Testis (tissue), 3 donors: ENCODE data around the gene PTDSS2. TPM values are rescaled to one million over a fixed set of nuclear protein-coding genes. Genes with fewer than 3 reads are reported as not detected.

Experiments used
- DNase-seq: peaks from one replicate; pipeline ENCODE4 v3.0.0-alpha.2; 2019
- H3K27ac ChIP-seq, 2 donors: fragments of 200-600 bp; sonication (generic); one replicate each; pipeline ENCODE4 v1.5.1; 2019
- H3K27me3 ChIP-seq: fragments of 200-600 bp; sonication (generic); one replicate; pipeline ENCODE4 v1.5.1; 2019
- H3K36me3 ChIP-seq: fragments of 200-600 bp; sonication (generic); one replicate; pipeline ENCODE4 v1.5.1; 2017; ENCODE audit warnings: low read depth; ENCODE audit errors: missing control alignments
- H3K4me1 ChIP-seq: fragments of 200-600 bp; sonication (generic); one replicate; pipeline ENCODE4 v1.5.1; 2019
- H3K4me3 ChIP-seq, 2 donors: fragments of 200-600 bp; sonication (generic); one replicate each; pipeline ENCODE4 v1.5.1; 2017 to 2019
- H3K9me3 ChIP-seq: fragments of 200-600 bp; sonication (generic); one replicate; pipeline ENCODE4 v1.5.1; 2017
- CTCF ChIP-seq, 3 experiments: fragments of 450-650 bp in 2 of 3; fragments of 200-600 bp in 1 of 3; sonication (generic) in 1 of 3; IDR thresholded peaks; one replicate each; pipeline ENCODE4 v1.5.1; 2016 to 2019; ENCODE audit warnings: antibody characterized with exemption in 3 of 3, mild to moderate bottlenecking in 2 of 3, moderate library complexity in 1 of 3
- POLR2A ChIP-seq: fragments of 450-650 bp; IDR thresholded peaks from one replicate; pipeline ENCODE4 v1.6.1; 2017; ENCODE audit warnings: antibody characterized with exemption, mild to moderate bottlenecking, moderate library complexity
- whole genome bisulfite sequencing, 2 donors: methylation state at CpG; one replicate each; pipeline ENCODE4 v1.1.5; 2018; 5-methylcytosine and 5-hydroxymethylcytosine counted together
- intact Hi-C: fragments of 100-400 bp; cut with DNase I; formaldehyde crosslinking; loops from one replicate; pipeline ENCODE4 v1.15.1; 2023; ENCODE audit warnings: low total_unique reads
- polyA plus RNA-seq: library from polyadenylated mRNA; stranded (reverse); fragments of 350-450 nt; fragmentation: Illumina TruSeq; extraction: RNeasy Lipid Tissue Mini Kit (QIAGEN cat#74804); gene quantifications from one replicate; pipeline ENCODE4 v1.2.3, GENCODE V29; 2014; ENCODE audit warnings: low read depth, low replicate concordance; ENCODE audit not compliant: insufficient read depth
- total RNA-seq, 2 donors: library from RNA; depleted of rRNA; stranded (reverse); fragments of >200 nt; gene quantifications; one replicate each; pipeline ENCODE4 v1.2.3, GENCODE V29; 2016

PTDSS2 gene
- total and polyA plus RNA-seq, 3 donors from 2014 or later: 107 to 160 (median 116) TPM

DNA sequence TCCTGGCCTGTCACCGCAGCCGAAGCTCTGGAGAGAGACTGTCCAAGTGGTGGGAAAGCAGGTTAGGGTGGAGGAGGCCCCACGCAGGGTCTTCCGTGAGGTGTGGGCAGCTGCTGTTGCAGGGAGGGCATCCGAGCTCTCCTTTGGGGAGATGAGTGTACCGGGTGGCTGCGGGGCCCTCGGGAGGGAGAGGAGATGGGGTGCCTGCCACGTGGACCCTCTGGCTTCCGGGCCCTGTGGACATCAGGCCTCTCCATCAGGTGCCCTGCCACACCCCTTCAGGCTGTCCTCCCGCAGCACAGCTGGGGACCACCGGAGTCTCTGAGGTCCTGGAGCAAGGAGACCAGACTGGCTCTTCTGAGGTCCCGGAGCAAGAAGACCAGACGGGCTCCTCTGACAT lies 1.7 kb downstream of the PTDSS2 start:
- TF ChIP-seq CTCF (IDR thresholded peaks at IDR 0.05): no peak
- no peak for TF ChIP-seq POLR2A
- intact Hi-C loops: no loop called here
- Histone ChIP-seq H3K4me3 (no peak overlapping the region), H3K36me3 (no peaks in the 10 kb centered on the region), H3K27ac (no peak overlapping the region), H3K9me3 (no peaks in the 10 kb centered on the region), H3K27me3 (no peaks in the 10 kb centered on the region), H3K4me1 (peaks cover 20% of the 10 kb centered on the region)
- 81 to 83% methylated on average over 10 to 14 of the region's 14 CpGs for WGBS, 2 donors
- no peak for DNase-seq

- H3K36me3 ChIP-seq: no peaks in the 10 kb centered on the region
- no peak for DNase-seq
- no peaks in the 10 kb centered on the region for H3K9me3 ChIP-seq
- no peaks in the 10 kb centered on the region for H3K27me3 ChIP-seq
- no peak overlapping the region for H3K4me3 ChIP-seq
- peaks cover 20% of the 10 kb centered on the region for H3K4me1 ChIP-seq
- 77 to 91% methylated on average over 8 to 12 of the region's 12 CpGs for WGBS, 2 donors
- TF ChIP-seq POLR2A: no peak
- TF ChIP-seq CTCF (IDR thresholded peaks at IDR 0.05): no peak
- intact Hi-C loops: no loop called here
- no peak overlapping the region for H3K27ac ChIP-seq
Measured at GRCh38 chr11:452203-452744, 2.2 kb downstream of the PTDSS2 start.

- DNase-seq: no peak
- no peak for TF ChIP-seq POLR2A
- no peak for TF ChIP-seq CTCF (IDR thresholded peaks at IDR 0.05)
- intact Hi-C loops: no loop called here
- H3K9me3 ChIP-seq: no peaks in the 10 kb centered on the region
- WGBS, 2 donors: 88 to 89% methylated on average over 19 of the region's 19 CpGs
- no peaks in the 10 kb centered on the region for H3K36me3 ChIP-seq
- no peaks in the 10 kb centered on the region for H3K27me3 ChIP-seq
- H3K4me3 ChIP-seq: no peak overlapping the region
- H3K4me1 ChIP-seq: peaks cover 16% of the 10 kb centered on the region
- H3K27ac ChIP-seq: no peak overlapping the region
Measured at GRCh38 chr11:452916-453527, 2.9 kb downstream of the PTDSS2 start.

GRCh38 chr11:453564-453963 lies 3.5 kb downstream of the PTDSS2 start:
- no peaks in the 10 kb centered on the region for H3K27me3 ChIP-seq
- H3K9me3 ChIP-seq: no peaks in the 10 kb centered on the region
- H3K4me1 ChIP-seq: peaks cover 13% of the 10 kb centered on the region
- intact Hi-C loops: no loop called here
- 95% methylated on average over 13 of the region's 13 CpGs for WGBS, 2 donors
- DNase-seq: no peak
- no peak overlapping the region for H3K4me3 ChIP-seq
- no peak overlapping the region for H3K27ac ChIP-seq
- TF ChIP-seq POLR2A (no peak), CTCF (IDR thresholded peaks at IDR 0.05) (no peak)
- H3K36me3 ChIP-seq: no peaks in the 10 kb centered on the region

GRCh38 chr11:454043-454442 lies 4.0 kb downstream of the PTDSS2 start:
- H3K27ac ChIP-seq: no peak overlapping the region
- intact Hi-C loops: no loop called here
- no peaks in the 10 kb centered on the region for H3K36me3 ChIP-seq
- no peak overlapping the region for H3K4me3 ChIP-seq
- DNase-seq: no peak
- no peak for TF ChIP-seq CTCF (IDR thresholded peaks at IDR 0.05)
- no peak for TF ChIP-seq POLR2A
- no peaks in the 10 kb centered on the region for H3K27me3 ChIP-seq
- peaks cover 8% of the 10 kb centered on the region for H3K4me1 ChIP-seq
- no peaks in the 10 kb centered on the region for H3K9me3 ChIP-seq
- 94 to 95% methylated on average over 9 of the region's 9 CpGs for WGBS, 2 donors
